Smooth muscle cell (in vitro differentiated cells): Measurements from ENCODE around the gene PRKAR1B. TPM values are rescaled to one million over a fixed set of nuclear protein-coding genes. Genes with fewer than 3 reads are reported as not detected.

Experiments
- DNase-seq: peaks from one replicate; lab custom pipeline; 2025; ENCODE audit not compliant: unreplicated experiment; lab: John Stamatoyannopoulos, UW
- H2AFZ ChIP-seq: fragments of 200-600 bp; sonication (generic); 2 replicates; pipeline ENCODE4 v1.6.0; 2016; ENCODE audit warnings: antibody characterized with exemption, low read depth, mild to moderate bottlenecking
- H3F3A ChIP-seq: fragments of 200-600 bp; sonication (generic); 2 replicates; pipeline ENCODE4 v1.6.0; 2017; ENCODE audit warnings: antibody characterized with exemption, low read depth
- H3K27ac ChIP-seq: fragments of 200-600 bp; sonication (generic); 2 replicates; pipeline ENCODE4 v1.5.1; 2016; ENCODE audit warnings: low read depth, mild to moderate bottlenecking
- H3K27me3 ChIP-seq: fragments of 200-600 bp; sonication (generic); 2 replicates; pipeline ENCODE4 v1.6.1; 2016; ENCODE audit warnings: low read depth, mild to moderate bottlenecking
- H3K36me3 ChIP-seq: fragments of 200-600 bp; sonication (generic); 2 replicates; pipeline ENCODE4 v1.5.1; 2016; ENCODE audit warnings: low read depth
- H3K4me1 ChIP-seq: fragments of 200-600 bp; sonication (generic); 2 replicates; pipeline ENCODE4 v1.5.1; 2016; ENCODE audit warnings: low read depth
- H3K4me2 ChIP-seq: fragments of 200-600 bp; sonication (generic); 2 replicates; pipeline ENCODE4 v1.6.0; 2016; ENCODE audit warnings: mild to moderate bottlenecking
- H3K4me3 ChIP-seq: fragments of 200-600 bp; sonication (generic); 2 replicates; pipeline ENCODE4 v1.5.1; 2016; ENCODE audit warnings: mild to moderate bottlenecking
- H3K79me2 ChIP-seq: fragments of 200-600 bp; sonication (generic); 2 replicates; pipeline ENCODE4 v1.6.0; 2016; ENCODE audit warnings: low read depth, mild to moderate bottlenecking
- H3K9ac ChIP-seq: fragments of 200-600 bp; sonication (generic); 2 replicates; pipeline ENCODE4 v1.6.0; 2016; ENCODE audit warnings: low read depth
- H3K9me3 ChIP-seq: fragments of 200-600 bp; sonication (generic); replicated peaks from 2 replicates; pipeline ENCODE4 v1.5.1; 2016; ENCODE audit warnings: low read depth
- H4K20me1 ChIP-seq: fragments of 200-600 bp; sonication (generic); 2 replicates; pipeline ENCODE4 v1.6.0; 2016; ENCODE audit warnings: low read depth
- WGBS: methylation state at CpG from one replicate; pipeline ENCODE4 v1.1.7; 2016; ENCODE audit warnings: low lambda C conversion rate; 5-methylcytosine and 5-hydroxymethylcytosine counted together
- polyA plus RNA-seq: library from polyadenylated mRNA; unstranded; fragments of >200 nt; fragmentation: Nextera tagmentation; extraction: Ambion mirVana; gene quantifications from 2 replicates; pipeline ENCODE4 v1.2.1, GENCODE V29; 2016
- total RNA-seq: library from RNA; depleted of rRNA; stranded (reverse); fragments of >200 nt; gene quantifications from 2 replicates; pipeline ENCODE4 v1.2.3, GENCODE V29; 2014
- TF ChIP-seq, protein P1 (sequence below): fragments of 200-600 bp; sonication (generic); IDR thresholded peaks from 2 replicates; pipeline ENCODE4 v1.5.1; 2017; ENCODE audit warnings: borderline replicate concordance, mild to moderate bottlenecking, antibody characterized with exemption; ENCODE audit not compliant: insufficient read depth, poor library complexity, severe bottlenecking

The PRKAR1B gene
- total and polyA plus RNA-seq, 2 experiments from 2014 or later, result 5.3 to 10.1 TPM

DNA sequence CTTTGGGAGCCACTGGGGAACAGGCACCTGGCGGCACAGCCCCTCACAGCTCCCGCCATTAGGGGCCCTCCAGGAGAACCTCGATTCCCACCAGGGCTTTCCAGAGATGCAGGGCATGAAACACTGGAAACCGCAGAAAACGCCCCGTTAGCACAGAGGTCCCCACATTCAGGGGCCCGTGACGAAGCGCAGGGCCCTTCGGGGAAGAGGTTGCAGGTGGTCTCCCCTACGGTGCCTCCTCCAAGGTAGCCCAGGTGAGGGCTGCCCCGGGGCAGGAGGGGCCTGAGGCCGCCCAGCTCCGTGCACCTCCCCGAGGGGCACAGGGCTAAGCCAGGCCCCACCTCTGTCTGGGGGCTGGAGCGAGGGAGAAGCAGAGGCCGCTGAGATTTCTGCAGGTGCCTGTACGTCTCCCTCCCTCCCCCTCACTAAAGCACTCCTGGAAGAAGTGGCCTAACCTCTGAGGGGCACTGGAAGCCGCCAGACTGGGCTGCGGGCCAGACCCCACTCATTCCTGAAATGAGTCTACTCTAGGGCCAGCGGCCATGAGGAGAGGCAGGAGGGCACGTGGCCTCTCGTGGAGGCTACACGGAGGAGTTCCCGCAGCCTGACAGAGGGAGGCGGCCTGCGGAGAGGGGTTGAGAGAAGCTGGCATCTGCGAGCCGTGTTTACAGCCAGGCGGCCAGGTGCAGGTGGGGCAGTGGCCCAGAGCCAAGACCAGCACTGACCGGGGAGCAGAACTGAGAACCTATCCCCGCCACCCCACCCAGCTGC lies 214.4 kb downstream of the PRKAR1B start:
- peaks cover 91% of the 10 kb centered on the region for H4K20me1 ChIP-seq
- no peaks in the 10 kb centered on the region for H3K36me3 ChIP-seq
- DNase-seq, result no peak
- no peak overlapping the region for H3K9ac ChIP-seq
- H3K79me2 ChIP-seq, result peaks cover 82% of the 10 kb centered on the region
- H3K4me2 ChIP-seq, result peak overlapping the region; percentile 57
- H3K27me3 ChIP-seq, result no peaks in the 10 kb centered on the region
- H3K27ac ChIP-seq, result peak overlapping the region; percentile 77
- H3K4me1 ChIP-seq, result peaks cover 26% of the 10 kb centered on the region
- no peaks in the 10 kb centered on the region for H3K9me3 ChIP-seq
- peaks cover 3% of the 10 kb centered on the region for H3F3A ChIP-seq
- 91% methylated on average over 30 of the region's 32 CpGs for WGBS
- TF ChIP-seq, protein P1, sequence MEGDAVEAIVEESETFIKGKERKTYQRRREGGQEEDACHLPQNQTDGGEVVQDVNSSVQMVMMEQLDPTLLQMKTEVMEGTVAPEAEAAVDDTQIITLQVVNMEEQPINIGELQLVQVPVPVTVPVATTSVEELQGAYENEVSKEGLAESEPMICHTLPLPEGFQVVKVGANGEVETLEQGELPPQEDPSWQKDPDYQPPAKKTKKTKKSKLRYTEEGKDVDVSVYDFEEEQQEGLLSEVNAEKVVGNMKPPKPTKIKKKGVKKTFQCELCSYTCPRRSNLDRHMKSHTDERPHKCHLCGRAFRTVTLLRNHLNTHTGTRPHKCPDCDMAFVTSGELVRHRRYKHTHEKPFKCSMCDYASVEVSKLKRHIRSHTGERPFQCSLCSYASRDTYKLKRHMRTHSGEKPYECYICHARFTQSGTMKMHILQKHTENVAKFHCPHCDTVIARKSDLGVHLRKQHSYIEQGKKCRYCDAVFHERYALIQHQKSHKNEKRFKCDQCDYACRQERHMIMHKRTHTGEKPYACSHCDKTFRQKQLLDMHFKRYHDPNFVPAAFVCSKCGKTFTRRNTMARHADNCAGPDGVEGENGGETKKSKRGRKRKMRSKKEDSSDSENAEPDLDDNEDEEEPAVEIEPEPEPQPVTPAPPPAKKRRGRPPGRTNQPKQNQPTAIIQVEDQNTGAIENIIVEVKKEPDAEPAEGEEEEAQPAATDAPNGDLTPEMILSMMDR, result no peak
- no peak overlapping the region for H2AFZ ChIP-seq
- no peak overlapping the region for H3K4me3 ChIP-seq

DNA sequence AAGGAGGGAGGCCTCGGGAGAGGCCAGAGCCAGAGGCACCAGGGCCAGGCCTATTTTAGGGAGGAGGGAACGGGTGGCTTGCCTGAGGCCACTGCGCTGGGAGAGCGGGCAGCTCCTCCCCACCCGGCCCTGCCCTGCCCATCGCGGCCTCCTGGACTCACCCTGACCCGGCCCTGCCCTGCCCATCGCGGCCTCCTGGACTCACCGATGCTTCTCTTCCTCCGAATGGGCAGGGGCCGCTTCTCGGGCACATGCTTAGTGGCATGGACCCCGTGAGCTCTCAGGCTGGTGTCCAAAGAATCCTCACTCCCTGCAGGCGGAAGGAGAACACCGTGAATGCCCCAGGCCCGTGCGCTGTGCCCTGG lies 215.0 kb downstream of the PRKAR1B start:
- TF ChIP-seq, protein P1, result no peak
- Histone ChIP-seq H3K36me3 (no peaks in the 10 kb centered on the region), H2AFZ (no peak overlapping the region), H3K4me1 (peaks cover 26% of the 10 kb centered on the region), H3K9ac (no peak overlapping the region), H4K20me1 (peaks cover 94% of the 10 kb centered on the region), H3K27me3 (no peaks in the 10 kb centered on the region), H3K27ac (no peak overlapping the region), H3K79me2 (peaks cover 83% of the 10 kb centered on the region), H3K4me3 (no peak overlapping the region), H3K4me2 (no peak overlapping the region), H3K9me3 (no peaks in the 10 kb centered on the region), H3F3A (peaks cover 3% of the 10 kb centered on the region)
- WGBS, result 77% methylated on average over 8 of the region's 19 CpGs
- no peak for DNase-seq

DNA sequence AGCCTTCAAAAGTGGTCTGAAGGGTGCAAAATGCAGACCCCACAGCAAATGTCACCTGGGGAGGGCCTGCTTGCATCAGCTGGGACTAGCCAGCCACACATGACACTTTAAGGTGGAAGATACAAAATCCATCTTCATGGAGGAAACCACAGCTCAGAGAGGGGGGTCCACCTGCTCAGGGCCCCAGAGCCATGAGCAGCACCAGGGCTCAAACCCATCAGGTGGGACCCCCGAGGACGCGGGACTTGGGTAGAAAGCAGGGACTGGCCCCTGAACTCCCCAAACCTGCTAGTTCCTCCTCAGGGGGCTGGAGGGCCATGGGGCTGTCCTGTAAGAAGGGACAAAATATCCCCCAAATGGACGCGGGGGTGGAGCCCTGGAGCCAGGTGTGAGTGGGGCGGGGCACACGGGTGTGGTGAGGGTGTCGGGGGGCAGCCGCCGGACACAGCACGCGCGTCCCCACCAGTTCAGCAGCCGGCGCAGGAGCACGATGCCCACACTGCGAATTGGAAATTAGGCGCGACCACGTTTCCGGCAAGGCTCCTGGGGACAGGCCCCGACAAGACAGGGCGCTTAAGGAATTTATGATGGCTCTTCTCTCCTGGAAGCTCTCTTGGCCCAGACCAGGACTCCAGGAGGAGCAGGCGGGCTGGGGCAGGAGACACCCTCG lies 215.5 kb downstream of the PRKAR1B start:
- no peak overlapping the region for H3K27ac ChIP-seq
- peaks cover 95% of the 10 kb centered on the region for H4K20me1 ChIP-seq

More for the DNA sequence above, 215.5 kb downstream of the PRKAR1B start:
- H3F3A ChIP-seq, result peaks cover 3% of the 10 kb centered on the region
- no peaks in the 10 kb centered on the region for H3K27me3 ChIP-seq
- peaks cover 83% of the 10 kb centered on the region for H3K79me2 ChIP-seq
- no peaks in the 10 kb centered on the region for H3K9me3 ChIP-seq
- H2AFZ ChIP-seq, result no peak overlapping the region
- TF ChIP-seq, protein P1, result no peak
- no peak overlapping the region for H3K4me3 ChIP-seq
- no peak overlapping the region for H3K9ac ChIP-seq
- H3K36me3 ChIP-seq, result no peaks in the 10 kb centered on the region
- no peak overlapping the region for H3K4me2 ChIP-seq
- 86% methylated on average over 20 of the region's 25 CpGs for WGBS
- peaks cover 26% of the 10 kb centered on the region for H3K4me1 ChIP-seq
- DNase-seq, result no peak
